SK-N-SH (cell line): ENCODE results near the gene PRPS1. TPM values are rescaled to one million over a fixed set of nuclear protein-coding genes. Genes with fewer than 3 reads are reported as not detected.

Experiments
- CTCF ChIA-PET: fragments of 300-600, 350-600 bp; formaldehyde crosslinking; extraction: SDS; loops from one replicate; lab custom pipeline; 2021; lab: Yijun Ruan, JAX
- POLR2A ChIA-PET: fragments of 350-600 bp; sonication (Branson Sonifier 250); formaldehyde crosslinking; extraction: SDS; loops from one replicate; lab custom pipeline; 2020; ENCODE audit warnings: antibody characterized with exemption, inconsistent platforms; lab: Yijun Ruan, JAX
- DNase-seq: peaks from one replicate; pipeline ENCODE4 v3.0.0; 2012
- H2AFZ ChIP-seq: fragments of 200-600 bp; sonication (generic); 2 replicates; pipeline ENCODE4 v1.8.1; 2016; ENCODE audit warnings: antibody characterized with exemption, mild to moderate bottlenecking, low read depth
- H3F3A ChIP-seq: fragments of 200-600 bp; sonication (generic); replicated peaks from 2 replicates; pipeline ENCODE3; 2016; ENCODE audit warnings: antibody characterized with exemption, mild to moderate bottlenecking; ENCODE audit not compliant: insufficient read depth
- H3K27ac ChIP-seq, 2 experiments: fragments of 200-500 bp in 1 of 2; fragments of 200-600 bp in 1 of 2; sonication (Bioruptor generic) in 1 of 2; sonication (generic), shearing (Covaris generic) in 1 of 2; 2 replicates each; pipeline versions ENCODE4 v1.5.1 to v1.6.1; 2014 to 2016; ENCODE audit warnings: low read depth in 2 of 2, inconsistent platforms in 1 of 2, low read length in 1 of 2, mild to moderate bottlenecking in 1 of 2, mixed read lengths in 1 of 2
- H3K27me3 ChIP-seq: fragments of 200-600 bp; sonication (generic), shearing (Covaris generic); 2 replicates; pipeline ENCODE4 v1.6.1; 2016; ENCODE audit warnings: mixed run types; ENCODE audit not compliant: insufficient read depth
- H3K36me3 ChIP-seq, 2 experiments: fragments of 200-500 bp in 1 of 2; fragments of 200-600 bp in 1 of 2; sonication (Bioruptor generic) in 1 of 2; sonication (generic) in 1 of 2; replicated peaks in 1 of 2; 2 replicates each; pipeline versions ENCODE3 to v1.5.1; 2014 to 2016; ENCODE audit warnings: low read length in 1 of 2, mild to moderate bottlenecking in 1 of 2; ENCODE audit not compliant: insufficient read depth in 2 of 2, control insufficient read depth in 1 of 2
- H3K4me1 ChIP-seq, 2 experiments: fragments of 200-500 bp in 1 of 2; fragments of 200-600 bp in 1 of 2; sonication (Bioruptor generic) in 1 of 2; sonication (generic), shearing (Covaris generic) in 1 of 2; 2 replicates each; pipeline versions ENCODE4 v1.5.1 to v1.6.1; 2014 to 2016; ENCODE audit warnings: low read depth in 1 of 2, low read length in 1 of 2, mixed run types in 1 of 2; ENCODE audit not compliant: insufficient read depth in 2 of 2, control insufficient read depth in 1 of 2
- H3K4me2 ChIP-seq: fragments of 200-600 bp; sonication (generic), shearing (Covaris generic); 2 replicates; pipeline ENCODE4 v1.6.1; 2017; ENCODE audit warnings: mixed run types
- H3K4me3 ChIP-seq, 2 experiments: fragments of 200-500 bp in 1 of 2; fragments of 200-600 bp in 1 of 2; sonication (Bioruptor generic) in 1 of 2; sonication (generic), shearing (Covaris generic) in 1 of 2; 2 replicates each; pipeline versions ENCODE4 v1.5.1 to v1.8.1; 2014 to 2016; ENCODE audit warnings: low read depth in 2 of 2, inconsistent platforms in 1 of 2, low read length in 1 of 2, mild to moderate bottlenecking in 1 of 2, mixed read lengths in 1 of 2, moderate library complexity in 1 of 2
- H3K79me2 ChIP-seq: fragments of 200-600 bp; sonication (generic); 2 replicates; pipeline ENCODE4 v1.8.1; 2017; ENCODE audit warnings: mild to moderate bottlenecking; ENCODE audit not compliant: insufficient read depth
- H3K9ac ChIP-seq: fragments of 200-600 bp; sonication (generic); 2 replicates; pipeline ENCODE4 v1.6.1; 2017; ENCODE audit warnings: mixed run types
- H3K9me2 ChIP-seq: fragments of 200-600 bp; sonication (generic); 2 replicates; pipeline ENCODE4 v1.6.1; 2017; ENCODE audit warnings: mixed run types
- H3K9me3 ChIP-seq: fragments of 200-600 bp; sonication (generic); 2 replicates; pipeline ENCODE4 v1.6.1; 2017; ENCODE audit warnings: mixed run types, mild to moderate bottlenecking, moderate library complexity
- H4K20me1 ChIP-seq: fragments of 200-600 bp; sonication (generic); 2 replicates; pipeline ENCODE4 v1.6.1; 2017; ENCODE audit warnings: mild to moderate bottlenecking, mixed run types; ENCODE audit not compliant: insufficient read depth
- EP300 ChIP-seq, 2 experiments: IDR thresholded peaks; 2 replicates each; pipeline versions ENCODE4 v1.4.0 to v1.6.1; 2012; ENCODE audit warnings: borderline replicate concordance in 1 of 2, low read depth in 1 of 2, low read length in 1 of 2
- EZH2phosphoT487 ChIP-seq: fragments of 200-600 bp; sonication (generic); IDR thresholded peaks from 2 replicates; pipeline ENCODE4 v1.6.1; 2017; ENCODE audit warnings: low read depth, mixed run types, mild to moderate bottlenecking, antibody characterized with exemption, moderate library complexity, borderline replicate concordance
- FOXJ3 ChIP-seq: sonication (generic); formaldehyde crosslinking; IDR thresholded peaks from 2 replicates; pipeline ENCODE4 v1.5.1; 2020; ENCODE audit warnings: mild to moderate bottlenecking, missing genetic modification reagents
- GATA2 ChIP-seq: sonication (generic); formaldehyde crosslinking; IDR thresholded peaks from 2 replicates; pipeline ENCODE4 v1.5.0; 2020; ENCODE audit warnings: mild to moderate bottlenecking, missing genetic modification reagents
- MAX ChIP-seq: IDR thresholded peaks from 2 replicates; pipeline ENCODE4 v1.4.0; 2012; ENCODE audit warnings: low read depth
- MEF2A ChIP-seq: IDR thresholded peaks from 2 replicates; pipeline ENCODE4 v1.4.0; 2012; ENCODE audit warnings: low read depth, borderline replicate concordance
- PBX3 ChIP-seq: IDR thresholded peaks from 2 replicates; pipeline ENCODE4; 2012
- POLR2AphosphoS5 ChIP-seq: IDR thresholded peaks from 2 replicates; pipeline ENCODE4 v1.6.1; 2012; ENCODE audit warnings: low read depth, low read length
- REST ChIP-seq: IDR thresholded peaks from 2 replicates; pipeline ENCODE4 v1.6.1; 2012; ENCODE audit warnings: mild to moderate bottlenecking, low read depth, low read length, moderate library complexity
- RFX5 ChIP-seq: IDR thresholded peaks from 2 replicates; pipeline ENCODE4 v1.6.1; 2012; ENCODE audit warnings: mild to moderate bottlenecking, improper control_type of control experiment, low read length
- SIN3A ChIP-seq: IDR thresholded peaks from 2 replicates; pipeline ENCODE4 v1.6.1; 2012; ENCODE audit warnings: low read depth, mild to moderate bottlenecking, low read length, moderate library complexity, borderline replicate concordance
- TCF12 ChIP-seq: IDR thresholded peaks from 2 replicates; pipeline ENCODE4 v1.4.0; 2012
- USF2 ChIP-seq: fragments of 150-350 bp; IDR thresholded peaks from 2 replicates; pipeline ENCODE4 v1.6.1; 2017; ENCODE audit warnings: antibody characterized with exemption, low read length, low read depth, borderline replicate concordance
- YY1 ChIP-seq: IDR thresholded peaks from 2 replicates; pipeline ENCODE4 v1.4.0; 2012; ENCODE audit warnings: low read depth, mild to moderate bottlenecking
- ZBTB33 ChIP-seq: IDR thresholded peaks from 2 replicates; pipeline ENCODE4 v1.4.0; 2012; ENCODE audit warnings: low read depth, borderline replicate concordance
- WGBS: methylation state at CpG from one replicate; pipeline ENCODE4 v1.1.6; 2017; ENCODE audit warnings: low lambda C conversion rate; 5-methylcytosine and 5-hydroxymethylcytosine counted together
- polyA plus RNA-seq, 3 experiments: library from polyadenylated mRNA; depleted of rRNA; stranded (reverse); fragments of >200 nt; gene quantifications; 2 replicates each; pipeline ENCODE4 v1.2.3, GENCODE V29; 2012

Gene PRPS1
- polyA plus RNA-seq, 1 of the 3 experiments (the other 2 are of a cell fraction), result 42.3 TPM

- no peak overlapping the region for H3K9ac ChIP-seq
- H3K36me3 ChIP-seq, result peaks cover 2 to 7% of the 10 kb centered on the region in 2 experiments
- H3K4me3 ChIP-seq, result no peak overlapping the region
- no peaks in the 10 kb centered on the region for H3K9me3 ChIP-seq
- CTCF ChIA-PET, result no interaction called here
- POLR2A ChIA-PET, result interaction anchor here (0.7 kb wide), 1 partner anchor 1611 kb away, joined by 3 read pairs; no protein-coding TSS in a partner anchor
- no peaks in the 10 kb centered on the region for H4K20me1 ChIP-seq
- H3F3A ChIP-seq, result no peaks in the 10 kb centered on the region
- H3K4me2 ChIP-seq, result no peak overlapping the region
- H3K27me3 ChIP-seq, result no peaks in the 10 kb centered on the region; the same call in 1 of the 2 replicates
- WGBS, result 61% methylated on average over 4 of the region's 4 CpGs
- TF ChIP-seq REST (no peak), EZH2phosphoT487 (no peak), MAX (no peak), MEF2A (no peak), TCF12 (no peak), EP300 (IDR thresholded peaks at IDR 0.05; ENCODE audit: borderline replicate concordance in 1 of 2, low read depth in 1 of 2, low read length in 1 of 2) (no peak)
- H3K9me2 ChIP-seq, result no peaks in the 10 kb centered on the region
- no peak overlapping the region for H3K27ac ChIP-seq
- no peak for DNase-seq
- H3K4me1 ChIP-seq, result no peaks in the 10 kb centered on the region
- no peak overlapping the region for H2AFZ ChIP-seq
- no peaks in the 10 kb centered on the region for H3K79me2 ChIP-seq
Observed at GRCh38 chrX:107648332-107648731, 20.0 kb downstream of the PRPS1 start.

GRCh38 chrX:107654566-107654871 lies 26.2 kb downstream of the PRPS1 start:
- Histone ChIP-seq H4K20me1 (0 out of 2 replicates have a peak, but pooled peaks cover 3% of the 10 kb centered on the region), H3K9me3 (no peaks in the 10 kb centered on the region), H3K9ac (no peak overlapping the region), H3K36me3 (no peaks in the 10 kb centered on the region), H3K27me3 (no peaks in the 10 kb centered on the region; the same call in 1 of the 2 replicates), H3K9me2 (no peaks in the 10 kb centered on the region), H3K4me3 (no peak overlapping the region), H3K4me2 (no peak overlapping the region), H3K79me2 (no peaks in the 10 kb centered on the region), H3K4me1 (no peaks in the 10 kb centered on the region; a peak in 1 of 4 replicates), H3F3A (no peaks in the 10 kb centered on the region), H3K27ac (no peak overlapping the region), H2AFZ (no peak overlapping the region)
- ChIA-PET CTCF (interaction anchor here (1.0 kb wide), 1 partner anchor 18 kb away, joined by 4 read pairs; no protein-coding TSS in a partner anchor), POLR2A (no interaction called here)
- WGBS, result 39% methylated on average over 2 of the region's 2 CpGs
- DNase-seq, result no peak
- no peak for TF ChIP-seq YY1
- TF ChIP-seq POLR2AphosphoS5, result no peak
- TF ChIP-seq GATA2 (CRISPR knock-in tag), result no peak
- TF ChIP-seq EZH2phosphoT487, result no peak
- TF ChIP-seq ZBTB33, result no peak
- no peak for TF ChIP-seq USF2
- TF ChIP-seq REST, result no peak
- no peak for TF ChIP-seq RFX5
- no peak for TF ChIP-seq FOXJ3 (CRISPR knock-in tag)
- no peak for TF ChIP-seq PBX3
- no peak for TF ChIP-seq SIN3A
